Esophagus muscularis mucosa (tissue), 4 donors: ENCODE results near the gene ANKS1B. TPM values are rescaled to one million over a fixed set of nuclear protein-coding genes. Genes with fewer than 3 reads are reported as not detected.

Experiments
- DNase-seq: peaks from one replicate; pipeline ENCODE4 v3.0.0-alpha.2; 2017; ENCODE audit errors: extremely low spot score
- H3K27ac ChIP-seq, 4 donors: fragments of 200-600 bp; sonication (generic); replicated peaks in 1 of 4; 1 replicate in 3 of 4; 2 replicates in 1 of 4; pipeline ENCODE4 v1.5.1; 2016 to 2019; ENCODE audit warnings: mild to moderate bottlenecking in 1 of 4
- H3K27me3 ChIP-seq, 4 donors: fragments of 200-600 bp; sonication (generic); one replicate each; pipeline versions ENCODE4 v1.5.1 to v1.6.0; 2016 to 2019
- H3K36me3 ChIP-seq, 4 donors: fragments of 200-600 bp; sonication (generic); one replicate each; pipeline ENCODE4 v1.5.1; 2016 to 2019
- H3K4me1 ChIP-seq, 4 donors: fragments of 200-600 bp; sonication (generic); one replicate each; pipeline ENCODE4 v1.5.1; 2016 to 2019
- H3K4me3 ChIP-seq, 4 donors: fragments of 200-600 bp; sonication (generic); 1 replicate in 2 of 4; 2 replicates in 2 of 4; pipeline ENCODE4 v1.5.1; 2016 to 2019; ENCODE audit warnings: mild to moderate bottlenecking in 4 of 4, moderate library complexity in 1 of 4
- H3K9me3 ChIP-seq, 4 donors: fragments of 200-600 bp; sonication (generic); 1 replicate in 3 of 4; 2 replicates in 1 of 4; pipeline ENCODE4 v1.5.1; 2016 to 2019
- EP300 ChIP-seq: sonication (generic); formaldehyde crosslinking; IDR thresholded peaks from one replicate; pipeline ENCODE4 v1.6.1; 2017; ENCODE audit warnings: antibody characterized with exemption
- POLR2A ChIP-seq: fragments of 450-650 bp; IDR thresholded peaks from one replicate; pipeline ENCODE4 v1.6.1; 2017; ENCODE audit warnings: antibody characterized with exemption, moderate library complexity, mild to moderate bottlenecking, low read depth
- POLR2AphosphoS5 ChIP-seq, 2 donors: sonication (generic); formaldehyde crosslinking; IDR thresholded peaks; one replicate each; pipeline ENCODE4 v1.6.1; 2017; ENCODE audit warnings: antibody characterized with exemption in 2 of 2
- WGBS: methylation state at CpG from one replicate; pipeline ENCODE4 v1.1.5; 2018; 5-methylcytosine and 5-hydroxymethylcytosine counted together
- intact Hi-C: fragments of 100-400 bp; cut with DNase I; formaldehyde crosslinking; loops from one replicate; pipeline ENCODE4 v1.15.1; 2023
- total RNA-seq, 4 donors: library from RNA; depleted of rRNA; stranded (reverse); fragments of >200 nt; gene quantifications; one replicate each; pipeline versions ENCODE4 v1.1.0 to v1.2.1, GENCODE V29; 2016
- TF ChIP-seq, protein P1 (sequence below), 3 experiments: fragments of 200-600 bp in 2 of 3; fragments of 450-650 bp in 1 of 3; sonication (generic) in 2 of 3; IDR thresholded peaks; one replicate each; pipeline ENCODE4 v1.5.1; 2017 to 2019; ENCODE audit warnings: antibody characterized with exemption in 3 of 3, mild to moderate bottlenecking in 2 of 3, moderate library complexity in 1 of 3

ANKS1B gene
- total RNA-seq, 4 donors from 2014 or later: 20.4 to 28.7 (median 21.6) TPM

GRCh38 chr12:98699586-98699985, 1285.2 kb downstream of the ANKS1B start:
- H3K27me3 ChIP-seq: no peaks in the 10 kb centered on the region
- no peak overlapping the region for H3K27ac ChIP-seq
- TF ChIP-seq POLR2A: no peak
- no peak for TF ChIP-seq EP300
- no peak for TF ChIP-seq POLR2AphosphoS5 (IDR thresholded peaks at IDR 0.05)
- TF ChIP-seq, protein P1, sequence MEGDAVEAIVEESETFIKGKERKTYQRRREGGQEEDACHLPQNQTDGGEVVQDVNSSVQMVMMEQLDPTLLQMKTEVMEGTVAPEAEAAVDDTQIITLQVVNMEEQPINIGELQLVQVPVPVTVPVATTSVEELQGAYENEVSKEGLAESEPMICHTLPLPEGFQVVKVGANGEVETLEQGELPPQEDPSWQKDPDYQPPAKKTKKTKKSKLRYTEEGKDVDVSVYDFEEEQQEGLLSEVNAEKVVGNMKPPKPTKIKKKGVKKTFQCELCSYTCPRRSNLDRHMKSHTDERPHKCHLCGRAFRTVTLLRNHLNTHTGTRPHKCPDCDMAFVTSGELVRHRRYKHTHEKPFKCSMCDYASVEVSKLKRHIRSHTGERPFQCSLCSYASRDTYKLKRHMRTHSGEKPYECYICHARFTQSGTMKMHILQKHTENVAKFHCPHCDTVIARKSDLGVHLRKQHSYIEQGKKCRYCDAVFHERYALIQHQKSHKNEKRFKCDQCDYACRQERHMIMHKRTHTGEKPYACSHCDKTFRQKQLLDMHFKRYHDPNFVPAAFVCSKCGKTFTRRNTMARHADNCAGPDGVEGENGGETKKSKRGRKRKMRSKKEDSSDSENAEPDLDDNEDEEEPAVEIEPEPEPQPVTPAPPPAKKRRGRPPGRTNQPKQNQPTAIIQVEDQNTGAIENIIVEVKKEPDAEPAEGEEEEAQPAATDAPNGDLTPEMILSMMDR (IDR thresholded peaks at IDR 0.05): no peak
- WGBS: 18% methylated on average over 3 of the region's 3 CpGs
- DNase-seq: no peak
- intact Hi-C loops: loop anchor here (5.0 kb wide), 1 partner anchor 303 kb away; no protein-coding TSS in a partner anchor
- H3K4me3 ChIP-seq: no peak overlapping the region
- H3K9me3 ChIP-seq: no peaks in the 10 kb centered on the region
- peaks cover 0 to 32% (median 14%) of the 10 kb centered on the region in 4 donors for H3K36me3 ChIP-seq
- peaks cover 6 to 26% (median 25%) of the 10 kb centered on the region in 4 donors for H3K4me1 ChIP-seq

GRCh38 chr12:98698603-98699463, 1285.9 kb downstream of the ANKS1B start:
- intact Hi-C loops: loop anchor here (5.0 kb wide), 1 partner anchor 303 kb away; no protein-coding TSS in a partner anchor
- H3K4me3 ChIP-seq: no peak overlapping the region
- 39% methylated on average over 6 of the region's 6 CpGs for WGBS
- peak overlapping the region in 1 of 4 donors; percentile 10 for H3K27ac ChIP-seq
- peaks cover 0 to 28% (median 14%) of the 10 kb centered on the region in 4 donors for H3K36me3 ChIP-seq
- H3K27me3 ChIP-seq: no peaks in the 10 kb centered on the region
- no peak for DNase-seq
- TF ChIP-seq, protein P1 (IDR thresholded peaks at IDR 0.05): peak; percentile 51 to 64 (median 55)
- TF ChIP-seq EP300: no peak
- peaks cover 6 to 26% (median 25%) of the 10 kb centered on the region in 4 donors for H3K4me1 ChIP-seq
- H3K9me3 ChIP-seq: no peaks in the 10 kb centered on the region

- TF ChIP-seq EP300 (no peak), POLR2A (no peak), POLR2AphosphoS5 (IDR thresholded peaks at IDR 0.05) (no peak)
- TF ChIP-seq, protein P1 (IDR thresholded peaks at IDR 0.05): no peak
- 88% methylated on average over 2 of the region's 2 CpGs for WGBS
- peaks cover 0 to 31% (median 14%) of the 10 kb centered on the region in 4 donors for H3K36me3 ChIP-seq
- H3K27me3 ChIP-seq: no peaks in the 10 kb centered on the region
- intact Hi-C loops: loop anchor here (5.0 kb wide), 1 partner anchor 305 kb away; no protein-coding TSS in a partner anchor
- H3K4me3 ChIP-seq: no peak overlapping the region
- H3K27ac ChIP-seq: no peak overlapping the region
- H3K9me3 ChIP-seq: no peaks in the 10 kb centered on the region
- DNase-seq: no peak
- peaks cover 6 to 26% (median 25%) of the 10 kb centered on the region in 4 donors for H3K4me1 ChIP-seq
These were observed 1287.5 kb downstream of the ANKS1B start for GRCh38 chr12:98697209-98697608.

DNA sequence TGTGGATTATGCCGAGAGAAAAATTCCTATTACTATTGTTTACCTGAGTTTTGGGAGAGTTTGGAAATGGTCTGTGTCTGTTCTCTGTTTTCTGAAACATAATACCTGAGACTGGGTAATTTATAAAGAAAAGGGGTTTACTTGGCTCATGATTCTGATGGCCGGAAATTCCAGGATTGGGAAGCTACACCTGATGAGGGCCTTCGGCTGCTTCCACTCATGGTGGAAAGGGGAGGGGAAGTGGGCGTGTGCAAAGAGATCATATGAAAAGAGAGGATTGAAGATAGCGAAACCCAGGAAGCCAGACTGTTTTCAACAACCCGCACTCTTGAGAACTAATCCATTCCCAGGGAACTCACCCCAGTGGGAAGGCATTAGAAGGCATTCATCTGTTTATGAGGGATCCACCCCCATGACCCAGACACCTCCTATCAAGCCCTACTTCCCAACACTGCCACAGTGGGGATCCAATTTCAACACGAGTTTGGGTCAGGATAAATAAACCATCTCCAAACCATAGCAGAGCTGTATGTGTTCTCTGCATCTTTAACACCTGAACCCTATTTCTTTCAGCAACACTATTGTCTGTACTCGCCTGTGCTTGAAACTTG, 1288.6 kb downstream of the ANKS1B start:
- intact Hi-C loops: loop anchor here (5.0 kb wide), 1 partner anchor 306 kb away; no protein-coding TSS in a partner anchor
- TF ChIP-seq POLR2A (no peak), EP300 (no peak)
- TF ChIP-seq, protein P1 (IDR thresholded peaks at IDR 0.05): no peak
- 87% methylated on average over 8 of the region's 8 CpGs for WGBS

More for the DNA sequence above, 1288.6 kb downstream of the ANKS1B start:
- Histone ChIP-seq H3K27me3 (no peaks in the 10 kb centered on the region), H3K36me3 (peaks cover 0 to 32% (median 13%) of the 10 kb centered on the region in 4 donors), H3K27ac (no peak overlapping the region), H3K9me3 (no peaks in the 10 kb centered on the region), H3K4me1 (peaks cover 6 to 17% (median 16%) of the 10 kb centered on the region in 4 donors), H3K4me3 (no peak overlapping the region)
- no peak for DNase-seq
